ENCODE data around the gene ZNF207.
"Not testable (repeated sequence)": the region's sequence is repeated elsewhere in the genome, so short reads cannot be mapped to it uniquely, and the experiment has no call there.

The ZNF207 gene

GRCh38 chr17:32388613-32389459 is 38.9 kb downstream of the ZNF207 start:
- no peak for DNase-seq

- DNase-seq: no peak
Observed at GRCh38 chr17:32393904-32394303, 43.9 kb downstream of the ZNF207 start.

- DNase-seq: no peak
Observed at GRCh38 chr17:32396343-32396742, 46.4 kb downstream of the ZNF207 start.

GRCh38 chr17:32398946-32399345 is 49.0 kb downstream of the ZNF207 start:
- DNase-seq: no peak

DNA sequence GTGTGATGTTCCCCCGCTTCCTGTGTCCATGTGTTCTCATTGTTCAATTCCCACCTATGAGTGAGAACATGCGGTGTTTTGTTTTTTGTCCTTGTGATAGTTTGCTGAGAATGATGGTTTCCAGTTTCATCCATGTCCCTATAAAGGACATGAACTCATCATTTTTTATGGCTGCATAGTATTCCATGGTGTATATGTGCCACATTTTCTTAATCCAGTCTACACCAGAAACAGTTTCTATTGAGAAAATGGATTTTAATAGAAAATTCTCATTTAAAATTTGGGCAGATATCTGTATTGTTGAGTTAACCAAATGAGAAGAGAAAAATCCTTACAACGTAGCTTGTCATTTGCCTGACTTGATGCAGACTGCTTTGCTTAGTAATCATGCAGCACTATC is 60.1 kb downstream of the ZNF207 start:
- not testable (repeated sequence) for DNase-seq

DNA sequence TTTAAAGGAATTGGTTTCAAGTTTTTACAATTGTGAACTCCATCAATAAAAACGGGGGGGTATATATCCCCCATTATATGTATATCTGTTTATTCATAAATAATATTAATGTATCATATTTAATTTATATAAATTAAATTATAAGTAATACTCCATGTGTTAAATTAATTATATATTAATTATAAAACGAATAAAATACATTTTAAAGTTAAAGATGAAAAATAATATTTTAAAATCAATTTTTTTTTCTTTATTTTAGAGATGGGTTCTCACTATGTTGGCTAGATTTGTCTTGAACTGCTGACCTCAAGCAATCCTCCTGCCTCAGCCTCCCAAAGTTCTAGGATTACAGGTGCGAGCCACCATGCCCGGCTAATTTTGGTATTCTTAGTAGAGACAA is 76.9 kb downstream of the ZNF207 start:
- no peak for DNase-seq

DNA sequence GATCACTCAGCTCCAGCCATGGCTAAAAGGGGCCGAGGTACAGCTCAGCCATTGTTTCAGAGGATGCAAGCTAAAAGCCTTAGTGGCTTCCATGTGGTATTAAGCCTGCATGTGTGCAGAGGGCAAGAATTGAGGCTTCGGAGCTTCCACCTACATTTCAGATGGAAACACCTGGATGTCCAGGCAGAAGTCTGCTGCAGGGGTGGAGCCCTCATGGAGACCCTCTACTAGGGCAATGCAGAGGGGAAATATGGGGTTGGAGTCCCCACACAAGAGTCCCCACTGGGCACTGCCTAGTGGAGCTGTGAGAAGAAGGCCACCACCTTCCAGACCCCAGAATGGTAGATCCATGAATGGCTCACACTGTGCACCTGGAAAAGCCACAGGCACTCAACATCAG is 79.6 kb downstream of the ZNF207 start:
- DNase-seq: no peak

Data from NCI-H2081 (cell line).